Activated T-cell treated with anti-CD3 and anti-CD28 coated beads, Interleukin-2, amount 50 U/mL, for 1 hour (primary cell): ENCODE results near the gene HECTD3.
A peak's percentile ranks its signal among the peaks of the same experiment; 100 is the strongest.

Source experiments
- DNase-seq: peaks from one replicate; pipeline ENCODE4 v3.0.0-alpha.2; 2020

The HECTD3 gene

DNA sequence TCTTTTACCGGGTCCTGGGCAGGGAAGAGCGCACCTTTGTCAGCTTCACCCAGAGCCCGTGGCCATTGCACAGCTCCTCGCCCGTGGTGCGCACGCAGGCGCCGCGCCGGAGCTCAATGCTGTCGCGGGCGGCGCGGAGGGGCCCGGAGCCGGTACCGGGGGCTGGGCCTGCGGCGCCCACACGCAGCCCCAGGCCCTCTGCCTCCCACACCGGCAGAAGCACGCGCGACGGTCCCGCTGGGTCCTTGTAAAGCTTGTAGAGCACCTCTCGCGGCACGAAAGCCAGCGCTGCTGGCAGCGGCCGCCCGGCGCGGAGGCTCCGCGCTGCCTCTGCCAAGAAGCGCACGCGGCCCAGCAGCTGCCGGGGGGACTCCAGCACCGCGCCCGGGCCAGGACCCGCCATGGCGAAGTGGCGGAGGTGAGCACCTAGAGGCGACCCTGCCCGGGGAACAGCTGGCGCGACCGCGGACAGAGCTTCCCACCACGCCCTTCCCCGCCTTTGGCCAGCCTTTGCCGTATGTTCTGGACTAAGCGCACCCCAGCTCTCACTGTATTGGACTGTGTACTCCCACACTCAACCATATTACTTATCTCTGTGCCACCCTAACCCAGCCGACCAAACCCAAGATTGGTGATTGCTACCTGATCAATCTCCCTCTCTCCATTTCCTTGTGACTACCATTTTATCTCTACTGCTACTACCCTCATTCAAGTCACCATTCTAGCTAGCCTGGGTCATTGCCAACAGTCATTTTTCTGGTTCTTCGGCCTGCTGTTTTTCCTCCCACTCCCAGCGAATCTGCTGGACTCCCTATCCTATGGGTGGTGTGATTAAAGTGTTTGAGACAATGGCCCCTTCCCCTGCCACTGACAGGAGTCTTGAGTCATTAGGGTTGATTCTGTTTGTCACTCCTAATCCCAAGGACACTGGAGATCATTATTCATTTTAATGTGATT is at the start of gene HECTD3:
HECTD3 (minus strand) TSS at position 470 of the 957 bp plus-strand sequence; CDS start at position 403, 67 bp downstream.
- peak; percentile 73 for DNase-seq

DNA sequence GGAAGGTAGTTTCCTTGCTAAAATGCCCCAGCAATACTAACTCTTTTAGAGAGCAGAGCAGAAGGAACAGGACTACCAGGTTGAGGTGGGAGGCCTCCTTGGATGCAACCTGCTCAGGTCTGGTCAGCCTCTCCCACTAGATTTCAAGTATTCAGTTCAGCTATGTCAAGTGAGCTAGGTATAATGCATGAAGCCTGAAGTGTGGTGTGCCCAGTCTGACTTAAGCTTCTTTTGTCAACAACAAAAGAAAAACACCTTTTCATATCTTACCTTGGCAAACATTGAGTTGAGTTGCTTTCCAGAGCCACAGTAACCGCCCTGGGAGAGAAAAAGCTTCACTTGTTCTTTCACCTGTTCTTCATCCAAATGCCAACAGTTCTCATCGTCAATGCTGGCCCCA is 48.7 kb upstream of the HECTD3 start:
- no peak for DNase-seq

DNA sequence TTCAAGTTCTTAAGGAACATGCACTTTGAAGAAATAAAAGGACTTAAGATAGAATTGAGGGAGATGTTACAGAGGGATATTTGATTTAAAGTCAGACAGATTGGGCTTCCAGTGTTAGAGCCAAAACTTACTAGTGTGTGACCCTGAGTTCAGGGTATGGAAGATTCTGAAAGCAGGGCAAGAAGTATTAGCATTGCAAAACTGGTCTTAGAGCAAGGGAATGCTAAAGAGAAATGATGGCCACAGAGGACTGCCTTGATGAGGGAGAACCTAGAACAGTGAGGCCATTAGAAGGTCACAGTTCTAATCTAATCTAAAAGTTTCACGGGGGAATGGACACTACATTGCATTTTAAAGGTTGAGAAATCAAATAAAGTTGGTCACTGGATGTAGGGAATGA is 46.4 kb upstream of the HECTD3 start:
- DNase-seq = no peak

DNA sequence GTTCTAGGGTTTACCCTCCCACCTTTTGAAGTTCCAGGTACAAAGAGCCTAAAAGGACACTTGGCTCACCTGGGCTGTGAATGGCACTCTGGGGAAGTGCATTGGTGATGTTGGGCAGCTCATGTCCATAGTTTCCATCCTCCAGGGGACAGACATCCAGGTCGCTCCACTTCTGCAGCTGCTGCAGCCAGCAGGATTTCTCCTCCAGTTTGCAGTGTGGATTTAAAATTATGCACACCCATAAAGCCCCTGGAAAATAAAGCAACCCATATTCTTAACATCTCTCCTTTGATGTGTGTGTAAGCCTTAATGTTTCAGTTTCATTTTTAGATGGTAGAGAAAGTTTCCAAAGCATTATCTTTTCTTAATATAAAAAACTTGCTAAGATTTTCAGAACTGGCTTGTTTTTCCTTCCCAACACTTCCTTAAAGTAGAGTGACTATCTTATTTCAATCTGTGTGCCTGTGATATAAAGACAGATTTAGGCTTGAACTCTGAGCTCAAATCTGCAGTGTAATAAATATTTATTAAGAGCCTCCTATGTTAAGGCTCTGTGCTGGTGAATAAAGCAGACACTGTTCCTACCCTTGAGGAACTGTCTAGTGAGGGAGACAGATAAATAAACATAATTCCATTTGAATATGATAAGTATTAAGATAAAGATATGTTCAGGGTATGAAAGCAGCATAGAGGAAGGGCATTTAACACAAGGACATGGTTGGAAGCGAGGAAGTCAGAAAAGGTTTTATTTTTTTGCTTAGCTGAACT is 40.1 kb upstream of the HECTD3 start:
- DNase-seq = no peak

DNA sequence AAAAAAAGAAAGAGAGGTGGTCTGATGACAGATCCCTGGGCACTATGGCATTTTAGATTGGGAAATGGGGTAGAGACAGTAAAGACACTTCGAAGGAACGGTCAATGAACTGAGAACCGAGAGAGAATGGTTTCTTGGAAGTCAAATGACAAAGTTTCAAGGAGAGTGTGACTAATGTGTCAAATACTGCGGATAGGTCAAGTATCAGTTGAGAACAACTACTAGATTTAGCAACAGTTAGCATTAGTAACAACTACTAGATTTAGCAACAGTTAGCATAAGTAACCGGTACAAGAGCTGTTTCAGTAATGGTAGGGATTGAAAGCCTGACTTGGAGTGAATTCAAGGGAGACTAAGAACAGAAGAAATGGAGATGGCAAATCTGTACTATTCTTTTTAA is 35.9 kb upstream of the HECTD3 start:
- DNase-seq = no peak

DNA sequence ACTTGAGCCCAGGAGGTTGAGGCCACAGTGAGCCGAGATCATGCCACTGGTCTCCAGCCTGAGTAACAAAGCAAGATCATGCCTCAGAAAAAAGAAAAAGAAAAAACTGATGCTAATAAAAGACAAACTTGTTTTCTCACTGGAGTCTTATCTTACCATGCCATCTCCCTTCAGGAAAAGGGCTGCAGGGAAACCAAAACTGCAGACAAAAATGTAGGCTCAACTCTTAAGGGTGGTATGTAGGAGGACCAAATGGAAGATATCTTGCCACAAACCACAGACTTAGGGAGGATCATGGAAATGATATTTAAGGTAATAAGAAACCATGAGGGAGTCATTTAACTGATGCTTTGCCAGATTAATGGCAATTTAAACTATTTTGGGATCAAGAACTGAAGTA is 33.8 kb upstream of the HECTD3 start:
- DNase-seq = no peak

DNA sequence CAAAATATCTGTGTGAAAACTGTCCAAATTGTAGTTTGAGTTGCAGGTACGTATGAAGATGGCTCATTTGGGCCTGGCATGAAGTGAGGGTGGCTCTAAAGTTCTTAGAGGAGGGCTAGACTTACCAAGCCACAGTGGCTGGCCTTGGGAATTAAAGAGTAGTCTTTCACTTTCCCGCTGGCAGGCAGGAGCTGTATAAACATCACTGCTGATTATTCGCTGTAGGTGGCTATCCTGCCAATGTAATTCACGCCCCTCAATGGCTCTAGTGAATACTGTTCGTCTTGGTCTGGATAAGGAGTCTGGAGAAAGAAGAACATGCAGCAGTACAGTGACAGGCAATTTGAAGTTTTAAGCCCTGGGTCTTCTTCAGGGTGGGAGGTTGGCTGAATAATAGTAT is 32.0 kb upstream of the HECTD3 start:
- no peak for DNase-seq

DNA sequence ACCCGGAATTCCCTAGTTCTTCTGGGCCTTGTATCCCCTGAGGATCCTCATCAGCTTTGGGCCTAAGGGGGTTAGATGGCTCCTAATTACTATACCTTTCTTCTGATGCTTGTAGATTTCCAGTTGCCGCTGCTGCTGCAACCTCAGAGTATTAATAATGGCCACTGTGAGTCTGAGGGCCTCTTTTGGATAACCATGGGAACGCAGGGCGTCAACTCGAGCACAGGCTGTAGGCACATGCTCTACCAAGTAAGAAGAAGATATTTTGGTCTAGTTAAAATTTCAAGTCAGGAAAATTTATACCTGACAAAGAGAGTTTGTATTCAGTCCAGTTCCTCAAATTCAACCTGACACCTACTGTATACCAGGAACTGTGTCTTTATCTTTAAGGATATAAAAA is 29.2 kb upstream of the HECTD3 start:
- no peak for DNase-seq

DNA sequence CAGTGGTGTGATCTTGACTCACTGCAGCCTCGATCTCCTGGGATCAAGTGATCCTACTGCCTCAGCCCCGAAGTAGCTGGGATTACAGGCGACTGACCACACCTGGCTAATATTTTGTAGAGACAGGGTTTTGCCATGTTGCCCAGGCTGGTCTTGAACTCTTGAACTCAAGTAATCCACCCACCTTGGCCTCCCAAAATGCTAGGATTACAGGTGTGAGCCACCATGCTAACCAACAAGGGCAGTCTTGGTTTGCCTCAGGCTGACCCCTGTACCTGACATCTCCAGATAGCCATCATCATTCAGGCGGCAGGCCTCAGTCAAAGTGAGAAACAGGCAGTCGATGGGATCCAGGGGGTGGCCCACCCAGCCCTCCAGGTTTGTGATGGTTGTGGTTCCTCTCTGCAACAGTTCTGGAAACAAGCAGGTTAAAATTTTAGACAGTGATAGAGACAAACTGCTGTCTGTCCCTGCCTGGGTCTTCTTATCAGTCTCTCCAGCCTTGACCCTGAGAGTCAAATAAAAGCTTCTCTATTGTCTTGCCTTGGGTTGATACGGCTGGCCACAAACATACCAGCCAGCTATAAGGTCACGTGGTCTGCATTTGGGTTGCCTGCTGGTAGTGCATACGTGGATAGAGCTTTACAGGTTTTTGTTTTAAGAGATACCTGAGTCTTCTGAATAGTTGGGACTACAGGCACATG is 27.7 kb upstream of the HECTD3 start:
- no peak for DNase-seq

DNA sequence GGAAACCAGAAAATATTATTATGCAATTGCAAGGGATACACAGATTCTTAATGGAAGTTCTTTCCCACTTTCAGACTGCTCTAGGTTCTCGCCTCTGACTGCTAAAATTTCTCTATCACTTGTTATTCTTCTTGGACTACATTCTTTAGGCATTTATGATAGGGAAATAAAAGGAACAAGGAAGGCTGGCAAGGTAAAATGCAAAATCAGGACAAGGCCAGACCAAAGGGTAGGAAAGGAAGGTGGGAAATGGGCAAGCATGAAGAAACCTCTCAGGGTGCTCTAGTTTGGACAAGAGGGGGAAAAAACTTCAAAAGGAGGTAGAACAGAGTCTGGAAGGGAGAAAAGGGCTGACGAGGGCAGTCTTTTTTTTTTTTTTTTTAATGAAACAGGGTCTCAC is 27.1 kb upstream of the HECTD3 start:
- DNase-seq = no peak

DNA sequence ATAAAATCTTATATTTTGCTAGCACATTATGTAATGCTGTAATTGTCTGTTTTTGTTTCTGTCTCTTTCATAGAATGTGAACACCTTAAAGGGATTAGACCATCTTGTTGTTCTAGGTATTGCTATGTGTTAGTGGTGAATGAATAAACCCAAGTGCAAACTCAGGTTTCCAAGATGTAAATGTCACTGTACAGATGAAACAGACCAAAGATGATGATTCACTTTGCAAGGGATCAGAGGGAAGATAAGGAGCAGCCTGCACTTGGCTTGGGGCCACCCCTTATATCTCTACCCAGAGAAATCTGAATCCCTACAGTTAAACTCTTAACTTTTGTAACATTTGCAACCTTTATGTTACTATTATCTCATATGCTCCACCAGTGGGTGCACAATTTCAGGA is 26.3 kb upstream of the HECTD3 start:
- DNase-seq = no peak

DNA sequence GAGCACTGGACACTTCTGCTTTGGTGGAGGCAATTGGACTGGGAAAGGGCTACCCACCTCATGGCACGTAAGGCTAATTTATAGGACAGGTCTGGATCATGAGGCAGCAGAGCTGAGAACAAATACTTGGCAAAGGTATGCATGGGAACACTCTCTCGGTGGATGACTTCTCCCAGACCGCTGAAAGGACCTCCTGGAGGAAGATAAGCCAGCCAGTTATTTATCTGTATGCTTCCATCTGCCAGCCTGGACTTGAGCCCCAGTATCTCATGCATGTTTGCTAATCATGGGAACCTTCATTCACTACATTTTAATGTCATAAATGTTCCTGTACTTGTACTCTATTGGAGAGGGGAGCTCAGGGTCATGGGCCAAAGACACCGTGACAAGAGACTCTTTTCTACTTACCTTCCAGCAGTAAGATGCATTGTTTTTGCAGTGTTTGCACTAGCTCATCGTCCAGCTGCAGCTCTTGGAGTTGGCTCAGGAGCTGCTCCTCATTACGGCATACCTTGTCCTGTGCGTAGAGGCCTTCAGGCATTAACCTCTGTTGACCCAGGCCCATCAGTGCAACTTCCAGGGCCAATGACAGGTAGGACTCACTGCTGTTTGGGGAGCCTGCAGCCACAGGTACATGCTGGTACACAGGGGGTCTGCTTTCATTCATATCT is 24.6 kb upstream of the HECTD3 start:
- DNase-seq = no peak

DNA sequence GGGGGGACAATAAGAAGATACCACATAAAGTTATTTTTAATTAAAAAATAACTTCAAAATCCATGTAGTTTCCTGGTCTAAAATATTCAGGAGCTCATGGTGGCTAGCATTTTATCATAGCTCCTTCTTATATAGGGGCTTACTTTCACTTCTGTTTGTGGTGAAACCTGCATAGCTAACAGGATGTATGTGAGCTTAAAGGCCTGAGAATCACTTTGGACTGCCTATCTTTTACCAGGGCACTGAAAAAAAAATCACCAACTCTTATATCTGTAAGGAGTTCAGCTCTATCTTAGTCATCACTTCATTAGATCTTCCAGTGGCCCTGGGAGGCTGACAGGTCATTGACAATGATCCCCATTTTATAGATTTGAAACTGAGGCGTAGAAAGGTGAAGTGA is 22.2 kb upstream of the HECTD3 start:
- no peak for DNase-seq

DNA sequence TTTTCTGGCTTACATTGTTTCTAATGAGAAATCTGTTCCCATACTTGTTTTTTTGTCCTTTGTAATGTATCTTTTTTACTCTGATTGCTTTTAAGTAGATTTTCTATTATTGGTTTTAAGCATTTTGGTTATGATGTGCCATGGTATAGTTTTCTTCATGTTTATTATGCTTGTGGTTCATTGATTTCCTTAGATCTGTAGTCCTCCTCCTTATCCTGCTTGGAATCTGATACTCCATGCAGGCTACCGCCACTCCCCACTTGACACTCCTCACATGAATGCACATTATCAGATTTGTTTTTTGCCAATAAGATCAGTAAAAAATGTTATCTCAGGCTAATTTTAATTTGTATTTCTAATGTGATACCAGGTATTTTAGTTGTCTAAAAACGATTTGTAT is 21.7 kb upstream of the HECTD3 start:
- DNase-seq = no peak

DNA sequence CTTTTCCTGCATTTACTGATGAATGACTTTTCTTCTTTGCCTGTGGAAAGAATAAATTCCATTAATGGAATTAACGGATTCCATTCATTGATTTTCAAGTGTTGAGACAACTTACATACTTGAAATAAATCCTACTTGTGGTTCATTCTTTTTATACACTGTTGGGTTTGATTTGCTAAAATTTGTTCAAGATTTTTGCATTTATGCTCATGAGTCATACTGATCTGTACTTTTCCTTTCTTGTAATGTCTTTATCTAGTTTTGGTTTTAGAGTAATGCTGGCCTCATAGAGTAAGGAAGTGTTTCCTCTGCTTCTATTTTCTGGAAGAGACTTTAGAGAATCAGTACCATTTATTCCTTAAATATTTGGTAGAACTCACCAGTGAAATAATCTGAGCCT is 15.3 kb upstream of the HECTD3 start:
- DNase-seq = no peak

DNA sequence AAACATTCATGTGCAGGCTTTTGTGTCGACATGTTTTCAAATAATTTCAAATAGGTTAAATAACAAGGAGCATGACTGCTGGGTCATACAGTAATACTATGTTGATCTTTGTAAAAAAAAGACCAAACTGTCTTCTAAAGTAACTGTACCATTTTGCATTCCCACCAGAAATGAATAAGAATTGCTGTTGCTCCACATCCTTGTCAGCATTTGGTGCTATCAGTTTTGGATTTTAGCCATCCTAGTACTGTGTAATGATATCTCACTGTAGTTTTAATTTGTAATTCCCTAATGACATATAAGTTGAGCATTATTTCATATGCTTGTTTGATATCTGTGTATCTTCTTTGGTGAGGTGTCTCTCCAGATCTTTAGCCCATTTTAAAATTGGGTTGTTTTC is 12.5 kb upstream of the HECTD3 start:
- DNase-seq = no peak

DNA sequence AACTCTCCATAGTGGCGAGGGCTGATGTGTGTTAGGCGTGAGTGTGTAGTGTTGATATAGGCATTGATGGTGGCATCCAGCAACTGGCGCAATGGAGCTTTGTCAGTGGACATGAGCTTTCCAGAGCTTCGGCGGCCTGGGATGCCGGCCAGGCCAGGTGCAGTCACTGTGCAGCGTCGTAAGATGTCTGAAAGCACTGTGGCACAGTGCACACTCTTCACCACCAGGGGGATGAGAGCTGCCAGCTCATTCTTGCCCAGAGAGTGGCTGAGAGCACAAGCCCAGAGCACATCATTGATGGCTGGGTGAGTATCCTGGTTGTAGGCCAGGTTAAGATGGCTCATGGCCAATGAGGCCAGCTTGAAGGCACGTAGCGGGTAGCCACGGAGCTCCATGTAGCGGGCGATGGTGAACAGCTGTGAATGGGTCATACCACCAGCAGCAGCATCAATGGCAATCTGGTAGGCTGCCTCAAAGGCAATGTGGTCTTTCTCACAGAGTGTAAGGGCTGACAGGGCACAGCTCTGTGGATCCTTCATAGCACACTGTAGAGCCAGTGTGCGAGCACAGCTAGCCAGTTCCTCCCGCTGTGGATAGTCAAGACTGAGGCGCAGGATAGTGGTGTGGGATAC is 7.6 kb upstream of the HECTD3 start:
- peak; percentile 58 for DNase-seq

DNA sequence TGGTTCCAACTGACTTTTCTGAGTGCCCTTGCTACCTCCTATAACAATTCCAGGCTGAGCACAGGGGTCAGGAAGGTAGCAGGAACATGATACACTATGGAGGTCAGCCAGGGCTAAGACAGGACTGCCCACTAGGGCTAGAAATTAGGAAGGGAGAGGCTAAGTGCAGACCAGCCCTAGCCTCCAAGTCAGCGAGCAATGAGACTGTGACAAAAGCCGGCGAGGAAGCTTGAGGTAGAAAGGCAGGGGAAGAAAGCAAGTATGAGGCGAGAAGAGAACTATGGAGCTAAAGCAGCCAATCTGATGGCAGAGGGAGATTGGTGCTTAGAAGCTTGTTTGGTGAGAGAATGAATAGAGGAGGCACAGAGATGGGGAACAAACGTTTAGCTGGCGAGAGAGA is 5.6 kb upstream of the HECTD3 start:
- no peak for DNase-seq

DNA sequence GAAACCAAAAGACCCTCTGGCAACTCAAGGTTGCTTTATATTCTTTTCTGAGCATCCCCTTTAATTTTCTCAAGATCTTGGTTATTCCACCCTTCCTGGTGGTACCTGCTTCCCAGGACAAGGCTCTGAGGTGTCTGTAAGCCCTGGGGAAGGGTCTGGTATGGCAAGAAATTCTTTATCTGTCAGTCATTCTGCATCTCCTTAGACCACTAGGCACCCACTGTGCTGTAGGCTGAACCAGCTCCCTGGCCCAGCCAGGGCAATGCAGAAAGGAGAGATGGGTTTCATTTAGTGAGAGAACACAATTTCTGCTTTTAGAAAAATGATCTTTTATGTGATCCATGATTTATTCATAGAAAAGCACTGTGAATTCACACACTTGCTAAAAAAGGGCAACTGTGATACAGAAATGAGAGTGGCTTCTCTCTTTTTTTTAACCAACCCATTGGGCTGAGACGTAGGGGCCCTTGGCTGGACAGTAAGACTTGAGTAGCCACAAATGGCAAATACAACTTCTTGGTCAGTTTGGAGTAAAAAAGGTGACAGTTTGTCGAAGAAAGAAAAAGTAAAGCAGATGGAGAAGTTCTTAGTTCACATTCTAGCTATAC is 5.1 kb upstream of the HECTD3 start:
- no peak for DNase-seq

DNA sequence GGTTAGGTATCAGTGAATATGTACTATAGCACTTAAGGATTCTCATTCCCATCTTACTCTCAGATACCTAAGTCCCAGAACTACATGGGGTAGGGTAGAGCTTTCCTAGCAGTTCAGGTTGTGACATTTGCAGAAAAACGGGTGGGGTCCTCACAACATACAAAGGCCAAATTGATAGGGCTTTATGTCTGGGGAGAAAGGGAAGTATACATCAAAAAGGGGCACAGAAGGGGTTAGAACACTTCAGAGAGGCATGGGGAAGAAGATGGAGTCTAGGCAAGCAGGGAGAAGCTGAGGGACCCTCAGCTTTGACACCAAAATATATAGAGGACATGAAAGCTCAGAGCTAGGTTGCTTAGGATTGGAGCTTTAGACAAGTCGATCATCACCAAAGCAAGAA is 4.6 kb upstream of the HECTD3 start:
- no peak for DNase-seq

DNA sequence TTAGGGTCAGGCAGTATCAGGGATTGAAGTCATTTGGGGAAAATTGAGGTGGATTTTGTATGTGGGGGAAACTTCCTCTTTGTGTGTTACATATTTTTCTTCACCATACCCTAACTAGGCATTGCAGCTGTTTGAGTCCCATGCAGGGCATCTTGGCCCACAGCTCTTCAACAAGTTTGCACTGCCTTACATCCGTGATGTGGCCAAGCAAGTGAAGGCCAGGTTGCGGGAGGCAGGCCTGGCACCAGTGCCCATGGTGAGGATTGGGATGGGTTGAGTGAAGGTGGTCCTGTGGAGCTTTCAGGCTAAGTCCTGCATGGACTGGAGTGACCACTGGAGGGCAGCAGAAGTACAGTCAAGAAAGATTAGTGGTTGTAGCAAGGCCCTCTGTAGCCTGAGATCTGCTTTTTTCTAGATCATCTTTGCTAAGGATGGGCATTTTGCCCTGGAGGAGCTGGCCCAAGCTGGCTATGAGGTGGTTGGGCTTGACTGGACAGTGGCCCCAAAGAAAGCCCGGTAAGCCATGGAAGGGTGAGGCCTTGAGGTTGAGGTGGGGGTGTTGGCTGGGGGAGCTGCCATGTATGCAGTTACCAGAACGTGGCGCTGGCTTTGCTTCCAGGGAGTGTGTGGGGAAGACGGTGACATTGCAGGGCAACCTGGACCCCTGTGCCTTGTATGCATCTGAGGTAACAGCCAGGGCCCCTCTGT is 3.4 kb upstream of the HECTD3 start:
- peak; percentile 79 for DNase-seq
